Cerebellar cortex (tissue), 1 donor: ENCODE results near the gene RERGL.
"Not testable (repeated sequence)": the region's sequence is repeated elsewhere in the genome, so short reads cannot be mapped to it uniquely, and the experiment has no call there.

Experiments
- DNase-seq: peaks from one replicate; pipeline ENCODE4 v3.0.0-alpha.2; 2015; ENCODE audit warnings: low spot score

Gene RERGL, protein sequence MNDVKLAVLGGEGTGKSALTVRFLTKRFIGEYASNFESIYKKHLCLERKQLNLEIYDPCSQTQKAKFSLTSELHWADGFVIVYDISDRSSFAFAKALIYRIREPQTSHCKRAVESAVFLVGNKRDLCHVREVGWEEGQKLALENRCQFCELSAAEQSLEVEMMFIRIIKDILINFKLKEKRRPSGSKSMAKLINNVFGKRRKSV

GRCh38 chr12:18090093-18090492, at the start of gene RERGL:
Gene RERGL (minus strand): TSS chr12:18090193. CDS start chr12:18090140, 53 bp downstream.
- no peak for DNase-seq

DNA sequence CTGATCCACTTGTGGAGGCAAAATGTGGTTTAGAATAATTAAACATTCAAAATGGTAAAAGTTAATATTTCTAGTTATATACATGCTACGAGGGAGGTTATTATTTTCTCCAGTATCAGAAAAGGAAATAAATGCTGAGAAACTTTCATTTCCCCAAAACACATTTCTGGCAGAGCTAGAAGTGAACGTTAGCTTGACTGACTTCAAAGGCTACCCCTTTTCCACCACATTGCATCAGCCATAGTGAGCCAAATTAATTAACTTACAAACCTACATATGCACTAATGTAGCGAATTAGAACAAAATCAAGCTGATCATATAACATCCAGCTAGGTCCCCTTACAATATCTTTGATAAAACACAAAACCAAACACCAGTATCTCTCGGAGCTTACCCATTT, 49.3 kb upstream of the RERGL start:
- DNase-seq: no peak

- no peak for DNase-seq
These were observed 45.5 kb upstream of the RERGL start for GRCh38 chr12:18135509-18135908.

- no peak for DNase-seq
These were observed 45.1 kb upstream of the RERGL start for GRCh38 chr12:18135086-18135485.

GRCh38 chr12:18130851-18131250, 40.9 kb upstream of the RERGL start:
- DNase-seq: no peak

DNA sequence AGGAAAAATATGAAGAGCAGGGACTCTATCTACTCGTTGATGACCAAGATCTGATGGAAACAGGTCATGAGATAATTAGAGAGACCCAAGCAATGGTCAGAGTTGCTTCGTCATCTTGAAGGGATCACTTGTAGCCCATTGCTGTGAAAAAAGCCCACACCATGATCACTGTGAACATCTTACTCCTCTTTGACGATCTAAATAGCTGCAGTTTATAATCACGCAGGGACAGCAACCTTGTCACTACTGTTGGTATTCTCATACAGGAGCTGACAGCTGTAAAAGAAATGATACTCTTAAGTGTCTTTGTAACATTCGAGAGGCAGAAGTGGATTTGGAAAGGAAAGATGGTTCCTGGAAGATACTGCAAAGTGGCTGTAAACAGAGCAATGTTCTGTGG, 33.7 kb upstream of the RERGL start:
- DNase-seq: no peak

DNA sequence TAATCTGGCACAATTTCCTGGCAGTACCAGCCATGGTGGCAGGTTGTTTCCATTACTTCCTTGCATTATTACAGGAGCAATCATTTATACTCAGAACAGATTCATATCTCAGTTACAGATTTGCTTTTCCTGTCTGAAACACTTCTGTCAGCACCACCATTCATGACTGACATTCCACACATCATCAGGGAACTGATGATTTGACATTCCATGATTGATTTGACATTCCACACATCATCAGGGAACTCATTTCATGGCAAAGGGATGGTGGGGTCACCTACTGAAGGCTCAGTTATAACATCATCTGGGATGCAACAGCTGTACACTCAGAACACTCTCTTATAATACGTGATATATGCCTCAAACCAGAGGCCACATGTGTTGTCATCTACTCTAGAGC, 30.9 kb upstream of the RERGL start:
- DNase-seq: no peak

- no peak for DNase-seq
These were observed 18.6 kb upstream of the RERGL start for GRCh38 chr12:18108611-18109010.

DNA sequence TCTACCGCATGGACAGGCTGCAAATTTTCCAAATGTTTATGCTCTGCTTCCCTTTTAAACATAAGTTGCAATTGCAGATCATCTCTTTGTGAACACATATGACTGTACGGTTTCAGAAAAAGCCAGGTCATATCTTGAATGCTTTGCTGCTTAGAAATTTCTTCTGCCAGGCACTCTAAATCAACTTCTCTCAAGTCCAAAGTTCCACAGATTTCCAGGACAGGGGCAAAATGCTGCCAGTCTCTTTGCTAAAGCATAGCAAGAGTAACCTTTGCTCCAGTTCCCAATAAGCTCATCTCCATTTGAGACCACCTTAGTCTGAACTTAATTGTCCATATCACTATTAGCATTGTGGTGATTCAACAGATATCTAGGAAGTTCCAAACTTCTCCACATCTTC, 13.6 kb upstream of the RERGL start:
- no peak for DNase-seq

- DNase-seq: no peak
These were observed 11.1 kb upstream of the RERGL start for GRCh38 chr12:18101043-18101442.

DNA sequence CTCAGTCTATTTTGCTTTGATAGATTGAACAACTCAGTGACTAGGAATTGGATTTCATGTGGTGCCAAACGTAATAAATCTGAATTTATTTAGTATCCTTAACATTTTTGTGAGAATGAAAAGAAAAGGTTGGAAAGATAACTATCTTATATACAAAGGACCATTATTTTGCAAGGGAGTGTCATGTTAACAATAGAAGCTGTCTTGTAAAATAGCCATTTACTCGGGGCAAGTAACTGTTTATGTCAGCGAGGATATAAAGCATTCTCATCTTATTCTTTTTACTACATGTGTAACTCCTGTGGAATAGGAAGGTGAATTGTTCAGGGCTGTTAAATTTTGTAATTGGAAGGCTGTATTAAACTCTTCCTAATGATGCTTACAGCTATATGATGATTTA, 5.9 kb downstream of the RERGL start:
- DNase-seq: no peak

DNA sequence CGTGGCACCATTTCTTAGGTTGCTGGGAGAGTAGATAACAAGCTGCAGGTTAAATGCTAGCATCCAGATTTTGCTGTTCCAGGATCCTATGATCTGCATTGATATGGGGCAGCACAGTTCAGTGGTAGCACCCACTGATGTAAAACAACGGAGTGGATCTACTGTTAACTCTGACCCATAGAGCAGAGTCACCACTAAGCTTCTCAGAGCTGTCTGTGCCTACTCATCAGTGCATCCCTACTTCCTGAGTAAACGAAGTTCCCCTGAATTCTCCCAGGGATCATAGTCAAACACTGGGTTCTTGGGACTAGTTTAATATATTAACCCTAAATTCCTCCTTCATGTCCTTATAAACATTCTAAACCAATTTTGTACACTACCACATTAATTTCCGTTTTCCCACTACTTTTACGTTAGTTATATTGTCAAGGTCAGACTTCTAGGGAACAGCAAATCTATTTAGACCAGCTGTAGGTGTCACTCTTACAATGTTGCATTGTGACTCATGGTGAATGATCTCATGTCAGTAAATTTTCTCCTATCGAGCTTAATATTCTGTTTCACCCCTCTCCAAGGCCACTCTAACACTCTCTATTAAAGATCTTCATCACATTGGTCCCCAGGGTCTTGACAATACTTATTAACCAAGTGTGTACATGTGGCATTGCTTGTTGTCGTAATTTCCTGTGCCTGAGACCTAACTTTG, 10.3 kb downstream of the RERGL start:
- no peak for DNase-seq

DNA sequence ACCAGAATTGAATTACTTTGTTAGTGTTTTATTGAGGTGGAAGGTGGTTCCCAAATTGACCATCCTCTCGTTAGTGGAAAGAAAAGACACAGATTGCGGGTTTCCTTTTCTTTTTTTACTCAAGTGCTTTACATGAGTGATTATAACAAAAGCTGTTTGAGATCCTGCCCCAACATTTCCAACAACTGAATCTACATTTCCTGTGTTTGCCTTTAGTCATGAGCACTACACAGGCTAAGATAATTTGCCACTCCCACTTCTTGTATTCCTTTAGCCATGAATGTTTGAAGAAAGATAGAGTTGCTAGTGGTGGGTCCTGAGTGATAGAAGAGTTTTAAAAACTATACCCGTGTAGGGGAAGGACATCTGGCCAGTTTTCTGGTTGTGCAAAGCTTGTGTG, 16.0 kb downstream of the RERGL start:
- no peak for DNase-seq

DNA sequence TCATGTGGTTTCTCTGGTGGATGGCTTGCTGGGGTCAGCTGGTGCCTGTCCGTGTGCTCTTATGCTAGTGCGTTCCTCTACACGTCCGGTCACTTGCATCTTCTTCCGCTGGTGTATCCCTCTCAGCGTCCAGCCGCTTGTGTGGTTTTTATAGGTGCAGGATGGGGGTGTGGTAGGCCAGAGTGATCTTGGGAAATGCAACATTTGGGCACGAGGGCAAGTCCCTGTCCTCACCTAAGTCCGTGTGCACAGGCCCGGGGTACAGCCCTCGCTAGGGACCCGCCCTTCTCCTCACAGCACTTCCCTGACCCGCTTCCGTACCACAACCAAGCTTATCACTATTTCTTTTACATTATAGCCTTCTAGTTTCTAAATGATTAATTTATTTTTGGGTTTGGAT, 17.3 kb downstream of the RERGL start:
- DNase-seq: no peak

DNA sequence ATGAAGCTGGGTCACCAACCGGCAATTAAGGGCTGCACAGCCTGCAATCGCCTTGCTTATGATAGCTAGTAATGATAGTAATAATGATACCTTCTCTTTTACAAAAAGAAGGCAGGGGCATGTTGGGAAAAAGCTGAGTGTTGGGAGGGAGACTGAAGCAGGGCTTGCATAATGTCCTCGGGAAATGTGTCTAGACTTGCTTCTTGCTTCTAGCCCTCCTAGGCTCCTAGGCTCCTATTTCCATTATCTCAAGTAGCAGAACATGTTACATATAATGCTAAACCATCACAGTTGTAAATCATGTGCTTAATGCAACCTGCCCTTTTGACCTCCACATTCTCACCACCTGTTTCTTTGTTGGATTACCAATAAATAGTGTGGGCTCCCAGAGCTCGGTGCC, 18.7 kb downstream of the RERGL start:
- DNase-seq: no peak

DNA sequence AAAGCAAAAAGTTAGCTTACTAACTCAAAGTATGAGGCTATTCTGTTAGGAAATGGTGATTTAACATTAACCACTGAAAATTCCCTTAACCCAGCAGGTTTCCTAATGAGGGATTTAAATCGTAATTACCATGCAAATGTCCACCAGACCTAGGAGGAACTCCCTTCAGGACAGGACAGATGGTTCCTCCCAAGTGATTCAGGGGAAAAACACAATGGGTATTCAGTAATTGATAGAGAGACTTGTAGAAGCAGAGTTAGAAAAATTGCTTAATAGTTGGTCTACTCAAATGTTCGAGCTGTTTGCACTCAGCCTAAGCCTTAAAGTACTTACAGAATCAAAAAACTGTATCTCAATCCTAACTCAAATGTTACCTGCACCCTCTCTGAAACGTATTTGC, 21.6 kb downstream of the RERGL start:
- DNase-seq: no peak

DNA sequence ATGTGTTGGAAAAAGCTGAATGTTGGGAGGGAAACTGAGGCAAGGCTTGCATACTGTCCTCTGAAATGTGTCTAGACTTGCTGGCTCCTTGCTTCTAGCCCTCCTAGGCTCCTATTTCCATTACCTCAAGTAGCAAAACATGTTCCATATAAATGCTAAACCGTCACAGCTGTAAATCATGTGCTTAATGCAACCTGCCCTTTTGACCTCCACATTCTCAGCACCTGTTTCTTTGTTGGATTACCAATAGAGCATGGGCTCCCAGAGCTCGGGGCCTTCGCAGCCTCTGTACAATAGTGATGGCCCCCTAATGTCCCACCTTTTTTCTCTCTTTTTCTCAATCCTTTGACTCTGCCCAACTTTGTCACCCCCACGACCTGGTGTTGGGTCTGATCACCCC, 23.3 kb downstream of the RERGL start:
- DNase-seq: no peak

DNA sequence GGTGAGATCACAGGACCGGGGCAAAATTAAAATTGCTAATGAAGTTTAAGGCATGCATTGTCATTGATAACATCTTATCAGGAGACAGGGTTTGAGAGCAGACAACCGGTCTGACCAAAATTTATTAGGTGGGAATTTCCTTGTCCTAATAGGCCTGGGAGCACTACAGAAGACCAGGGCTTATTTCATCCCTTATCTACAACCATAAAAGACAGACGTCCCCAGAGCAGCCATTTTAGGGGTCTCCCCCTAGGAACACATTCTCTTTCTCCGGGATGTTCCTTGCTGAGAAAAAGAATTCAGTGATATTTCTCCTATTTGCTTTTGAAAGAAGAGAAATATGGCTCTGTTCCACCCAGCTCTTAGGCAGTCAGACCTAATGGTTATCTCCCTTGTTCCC, 27.1 kb downstream of the RERGL start:
- not testable (repeated sequence) for DNase-seq

DNA sequence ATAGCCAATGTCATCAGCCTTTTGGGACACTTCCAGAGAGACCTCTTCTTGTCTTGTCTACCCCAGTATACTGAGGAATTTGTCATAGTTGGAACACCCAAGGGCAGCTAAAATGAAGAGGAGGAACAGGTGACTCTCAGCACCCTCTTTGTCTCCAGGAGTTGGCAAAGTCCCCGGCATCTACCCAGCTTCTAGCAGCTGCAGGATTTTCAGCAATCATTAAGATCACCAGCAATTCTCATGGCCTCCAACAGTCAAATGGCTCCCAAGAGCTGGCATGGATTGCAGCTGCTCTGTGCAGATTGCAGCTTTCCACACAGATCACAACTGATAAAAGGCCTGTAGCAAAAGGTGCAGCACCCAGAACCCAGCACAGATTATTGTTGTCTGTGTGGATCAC, 32.9 kb downstream of the RERGL start:
- no peak for DNase-seq

GRCh38 chr12:18054925-18055619, 34.9 kb downstream of the RERGL start:
- DNase-seq: no peak

DNA sequence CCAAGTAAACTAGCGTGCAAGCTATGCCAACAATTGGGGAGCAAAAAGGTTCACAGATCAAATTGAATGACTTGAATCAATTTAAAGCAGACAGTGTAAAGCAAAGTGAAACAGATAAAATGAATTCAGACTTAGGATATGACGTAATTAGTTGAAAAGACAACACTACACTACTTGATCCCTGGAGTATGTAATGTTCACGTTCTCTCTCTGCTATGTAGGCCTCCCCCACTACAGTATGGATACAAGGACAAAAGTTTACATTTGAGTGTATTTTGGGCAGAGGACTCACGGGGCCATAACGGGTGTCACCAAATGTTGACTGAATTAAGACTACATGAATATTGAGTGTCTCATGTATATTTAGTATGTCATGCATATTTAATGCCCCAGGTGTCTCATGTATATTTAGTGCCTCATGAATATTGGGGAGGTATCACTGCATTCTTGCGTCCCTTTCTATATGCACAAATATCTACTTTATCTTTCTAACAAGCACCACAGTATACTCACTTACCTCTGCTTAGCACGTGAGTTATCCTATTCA, 44.5 kb downstream of the RERGL start:
- DNase-seq: no peak

DNA sequence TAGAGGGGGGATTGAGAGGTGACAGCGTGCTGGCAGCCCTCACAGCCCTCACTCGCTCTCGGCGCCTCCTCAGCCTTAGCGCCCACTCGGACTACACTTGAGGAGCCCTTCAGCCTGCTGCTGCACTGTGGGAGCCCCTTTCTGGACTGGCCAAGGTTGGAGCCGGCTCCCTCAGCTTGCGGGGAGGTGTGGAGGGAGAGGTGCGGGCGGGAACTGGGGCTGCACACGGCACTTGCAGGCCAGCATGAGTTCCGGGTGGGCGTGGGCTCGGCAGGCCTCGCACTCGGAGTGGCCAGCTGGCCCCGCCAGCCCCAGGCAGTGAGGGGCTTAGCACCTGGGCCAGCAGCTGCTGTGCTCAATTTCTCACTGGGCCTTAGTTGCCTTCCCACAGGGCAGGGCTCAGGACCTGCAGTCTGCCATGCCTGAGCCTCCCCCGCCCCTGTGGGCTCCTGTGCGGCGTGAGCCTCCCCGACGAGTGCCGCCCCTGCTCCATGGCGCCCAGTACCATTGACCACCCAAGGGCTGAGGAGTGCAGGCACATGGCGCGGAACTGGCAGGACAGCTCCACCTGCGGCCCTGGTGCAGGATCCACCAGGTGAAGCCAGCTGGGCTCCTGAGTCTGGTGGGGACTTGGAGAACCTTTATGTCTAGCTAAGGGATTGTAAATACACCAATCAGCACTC, 49.8 kb downstream of the RERGL start:
- DNase-seq: not testable (repeated sequence)
